RPMI8226 (cell line): ENCODE data around the gene FOXF1.

ENCODE experiments used
- DNase-seq: peaks from one replicate; pipeline ENCODE4 v3.0.0-alpha.2; 2015

Gene FOXF1

DNA sequence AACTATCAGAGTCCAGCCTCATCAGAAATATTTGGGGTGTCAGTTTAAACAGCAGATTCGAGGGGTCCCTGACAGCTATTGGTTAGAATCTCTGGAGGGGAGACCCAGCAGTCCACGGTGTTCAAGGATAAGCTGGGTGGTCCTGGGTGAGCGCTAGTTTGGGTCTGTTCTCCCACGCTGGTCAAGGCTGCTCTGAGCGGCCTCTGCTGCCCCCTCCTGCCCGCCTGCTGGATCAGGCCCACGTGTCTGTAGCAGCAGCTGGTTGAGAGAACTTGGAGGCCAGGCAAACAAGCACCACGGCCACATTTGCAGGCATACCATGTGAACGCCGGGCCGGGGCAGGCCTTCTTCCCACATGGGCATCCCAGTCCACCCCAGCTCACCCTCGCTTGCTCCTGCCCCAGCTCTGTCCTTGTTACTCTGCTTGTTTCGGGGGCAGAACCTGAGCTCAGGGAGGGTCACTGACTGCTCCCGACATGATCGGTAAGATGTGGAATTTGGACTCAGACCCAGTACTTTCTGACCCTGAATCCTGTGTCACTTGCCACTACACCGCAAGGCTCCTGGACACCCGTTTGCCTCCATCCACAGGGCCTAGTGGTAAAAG, 7.4 kb downstream of the FOXF1 start:
- peak; percentile 48 for DNase-seq

DNA sequence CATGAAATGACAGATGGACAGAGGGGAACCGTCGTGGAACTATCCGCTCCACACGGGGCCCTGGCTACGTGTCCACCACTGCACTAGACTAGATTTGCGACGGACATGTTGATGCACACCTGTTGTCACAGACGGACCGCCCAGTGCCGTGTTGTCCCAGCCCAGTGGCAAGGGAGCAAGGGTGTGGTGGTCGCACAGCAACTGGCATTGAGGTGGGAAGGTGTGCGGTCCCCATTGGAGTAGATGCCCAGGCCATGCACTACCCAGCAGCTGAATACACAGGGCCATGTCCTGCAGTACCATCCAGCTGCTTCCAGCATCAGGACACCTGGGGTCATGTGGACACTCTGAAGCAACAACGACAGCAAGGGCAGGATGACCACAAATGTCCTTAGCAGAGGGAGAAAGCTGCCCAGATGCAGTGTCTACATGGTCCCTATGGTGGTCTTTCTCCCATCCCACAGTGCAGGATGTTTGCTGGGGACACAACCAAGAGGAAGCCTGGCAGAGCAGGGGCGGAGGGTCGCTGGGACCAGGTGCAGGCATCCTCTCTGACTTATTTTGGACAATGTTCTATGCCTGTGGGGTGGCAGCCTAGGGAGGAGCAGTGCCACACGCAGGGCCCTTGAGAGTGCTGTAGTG, 8.8 kb downstream of the FOXF1 start:
- DNase-seq, result no peak

DNA sequence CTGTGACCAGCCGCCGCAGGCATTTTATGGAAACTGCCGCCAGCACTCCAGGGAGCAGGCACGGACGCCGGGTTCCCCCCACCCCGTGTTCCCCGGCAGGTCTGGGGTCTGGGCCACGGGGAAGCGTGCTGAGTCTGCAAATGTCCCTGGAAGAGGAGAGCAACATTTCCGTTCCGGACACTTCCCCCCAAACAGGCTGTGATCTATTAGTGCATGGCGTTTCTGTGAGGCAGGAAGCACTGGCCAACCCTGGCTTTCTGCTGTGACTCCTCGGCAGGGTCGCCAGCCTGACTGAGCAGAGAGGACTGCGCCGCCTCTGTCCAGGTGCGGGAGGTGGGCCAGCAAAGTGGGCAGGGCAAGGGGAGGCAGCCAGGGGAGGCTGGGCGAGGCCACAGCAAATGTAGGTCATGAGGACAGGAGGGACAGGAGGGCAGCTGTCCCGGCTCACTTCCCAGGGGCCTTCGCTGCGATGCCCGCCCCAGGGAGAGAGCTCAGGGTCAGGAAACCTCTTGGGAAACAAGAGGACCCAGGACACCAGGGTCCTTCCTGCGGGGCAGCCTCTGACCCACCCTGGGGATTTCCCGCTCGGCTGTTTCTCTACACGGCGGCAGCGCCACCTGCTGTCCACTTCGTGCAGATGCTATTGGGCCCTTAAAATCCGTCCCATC, 9.5 kb downstream of the FOXF1 start:
- peak; percentile 33 for DNase-seq

DNA sequence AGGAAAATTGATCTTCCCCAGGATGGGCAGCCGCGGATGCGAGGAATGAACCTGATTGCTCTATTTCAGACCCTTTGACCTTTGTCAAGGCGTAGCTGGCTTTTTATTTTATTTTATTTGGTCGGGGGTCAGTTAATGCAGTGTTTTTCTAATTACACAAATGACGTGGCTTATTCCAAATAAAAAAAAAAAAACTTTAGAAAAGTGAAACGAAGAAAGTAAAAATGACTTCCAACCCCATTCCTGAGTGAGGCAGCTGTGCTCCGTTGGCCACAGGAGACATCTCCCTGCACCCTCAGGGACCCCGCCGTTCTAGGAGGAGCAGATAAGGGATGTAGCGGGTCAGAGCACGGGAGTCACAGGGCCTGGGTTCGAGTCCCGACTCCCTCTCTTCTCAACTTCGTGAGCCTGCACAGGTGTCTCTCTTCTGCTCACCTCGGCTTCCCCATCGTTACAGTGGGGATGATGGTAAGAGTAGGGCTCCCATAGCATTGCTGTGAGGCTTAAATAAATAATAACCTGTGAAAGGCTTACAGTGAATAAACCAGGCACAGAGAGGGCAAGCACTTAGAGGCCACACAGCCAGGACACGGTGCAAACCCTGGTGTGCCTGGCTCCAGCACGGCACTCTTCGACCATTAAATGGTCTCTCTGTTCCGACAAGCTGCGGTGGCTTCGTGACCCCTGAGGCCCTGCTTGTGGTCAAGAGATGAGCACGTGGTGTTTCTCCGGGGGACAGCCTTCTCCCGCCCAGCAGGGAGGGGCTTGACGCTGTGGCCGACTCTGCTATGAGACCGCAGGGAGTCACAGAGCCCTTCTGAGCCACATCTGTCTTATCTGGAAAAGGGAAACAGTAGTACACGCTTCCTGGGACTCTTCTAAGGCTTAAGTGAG, 10.2 kb downstream of the FOXF1 start:
- no peak for DNase-seq

DNA sequence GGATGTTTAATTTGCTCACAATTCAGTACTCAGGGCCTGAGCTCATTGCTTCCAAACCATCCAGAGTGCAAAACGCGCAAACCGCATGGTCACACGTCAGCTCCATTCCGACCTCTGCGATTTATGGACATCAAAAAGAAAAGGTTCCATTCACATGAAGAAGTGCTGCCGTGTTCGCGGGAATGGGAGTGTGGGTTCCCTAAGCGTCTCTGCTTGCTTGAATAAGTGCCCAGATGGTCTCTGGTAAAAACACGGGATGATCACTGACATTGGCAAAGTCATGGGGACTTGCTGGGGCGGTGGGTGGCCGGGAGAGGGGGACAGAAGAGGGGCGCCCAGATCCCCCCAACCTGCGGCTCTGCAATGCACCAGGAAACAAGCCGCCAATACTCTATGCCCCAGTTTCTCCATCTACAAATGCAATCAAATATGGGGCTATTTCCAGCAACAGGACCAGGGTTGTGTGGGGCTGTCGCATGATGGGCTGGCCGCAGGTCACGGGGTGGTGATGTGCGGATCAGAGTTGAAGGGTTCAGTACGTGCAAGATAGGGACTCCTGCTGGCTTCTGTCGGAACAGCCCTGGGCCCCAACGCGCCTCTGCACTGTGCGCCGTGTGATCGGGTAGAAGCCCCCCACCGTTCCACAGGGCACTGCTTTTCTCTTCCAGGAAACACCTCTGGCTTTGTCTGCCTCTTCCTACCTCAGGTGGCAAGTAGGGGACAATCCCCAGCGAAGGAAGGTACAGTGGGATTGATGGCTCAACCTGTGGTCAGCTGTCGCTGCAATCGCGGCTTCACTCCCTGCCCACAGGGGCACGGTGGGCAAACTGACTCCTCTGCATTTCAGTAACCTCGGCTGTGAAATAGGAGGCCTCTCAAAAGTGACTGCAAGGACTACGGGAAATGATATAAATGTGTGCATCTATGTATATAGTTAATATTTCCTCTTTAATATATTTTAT, 11.2 kb downstream of the FOXF1 start:
- no peak for DNase-seq

DNA sequence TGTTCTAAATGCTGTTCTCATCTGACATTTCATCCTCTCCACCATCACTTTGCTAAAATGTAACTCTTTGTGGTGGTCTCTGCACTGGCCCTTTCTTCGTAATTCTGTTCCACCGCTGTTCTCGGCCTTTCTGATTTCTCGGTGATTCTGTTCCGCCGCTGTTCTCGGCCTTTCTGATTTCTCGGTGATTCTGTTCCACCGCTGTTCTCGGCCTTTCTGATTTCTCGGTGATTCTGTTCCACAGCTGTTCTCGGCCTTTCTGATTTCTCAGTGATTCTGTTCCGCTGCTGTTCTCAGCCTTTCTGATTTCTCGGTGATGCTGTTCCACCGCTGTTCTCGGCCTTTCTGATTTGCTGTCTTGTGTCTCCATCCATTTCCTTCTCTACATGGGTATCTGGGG, 12.3 kb downstream of the FOXF1 start:
- no peak for DNase-seq

DNA sequence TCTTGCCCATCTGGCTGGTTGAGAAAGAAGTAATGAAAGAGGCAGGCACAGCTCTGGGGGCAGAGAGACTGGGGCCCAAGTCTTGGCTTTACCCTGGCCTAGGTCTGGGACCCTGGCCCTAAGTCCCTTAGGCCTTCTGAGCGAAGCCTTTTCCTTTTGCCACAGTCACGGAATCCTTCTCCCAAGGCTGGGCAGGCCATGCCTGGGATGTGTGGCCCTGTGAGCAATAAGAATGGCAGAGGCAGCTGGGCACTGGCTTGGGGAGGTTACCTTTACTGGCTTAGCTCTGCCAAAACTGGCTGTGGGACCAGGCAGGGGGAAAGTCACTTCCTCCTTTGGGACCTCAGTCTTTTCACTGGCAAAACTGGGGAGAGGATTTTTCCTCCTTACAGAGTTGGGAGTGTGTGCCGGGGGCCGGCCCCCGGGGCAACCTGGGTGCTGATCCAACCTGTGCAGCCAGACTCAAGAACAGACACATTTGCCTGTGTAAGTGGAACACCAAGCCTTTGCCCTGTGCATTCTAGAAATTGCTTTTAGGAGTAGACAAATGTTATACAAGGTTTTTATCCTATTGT, 12.9 kb downstream of the FOXF1 start:
- no peak for DNase-seq

DNA sequence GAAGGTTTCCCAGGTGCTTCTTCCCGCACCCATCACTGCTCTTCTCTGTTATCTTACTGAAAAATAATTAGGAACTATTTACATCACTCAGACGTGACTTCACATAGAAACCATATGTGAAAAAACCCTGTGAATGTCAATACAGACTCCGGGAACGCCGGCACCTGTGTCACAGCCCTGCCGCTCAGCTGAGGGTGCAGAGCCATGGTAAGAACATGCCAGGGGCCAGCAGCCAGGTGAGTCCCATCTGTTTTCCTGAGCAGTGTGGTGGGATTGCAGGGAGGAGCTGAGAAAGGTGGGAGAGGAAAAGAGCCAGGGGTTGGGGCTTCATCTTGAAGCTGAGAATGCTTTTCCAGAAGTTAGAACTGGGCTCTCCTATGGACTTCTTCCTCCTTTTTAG, 13.7 kb downstream of the FOXF1 start:
- DNase-seq, result no peak

DNA sequence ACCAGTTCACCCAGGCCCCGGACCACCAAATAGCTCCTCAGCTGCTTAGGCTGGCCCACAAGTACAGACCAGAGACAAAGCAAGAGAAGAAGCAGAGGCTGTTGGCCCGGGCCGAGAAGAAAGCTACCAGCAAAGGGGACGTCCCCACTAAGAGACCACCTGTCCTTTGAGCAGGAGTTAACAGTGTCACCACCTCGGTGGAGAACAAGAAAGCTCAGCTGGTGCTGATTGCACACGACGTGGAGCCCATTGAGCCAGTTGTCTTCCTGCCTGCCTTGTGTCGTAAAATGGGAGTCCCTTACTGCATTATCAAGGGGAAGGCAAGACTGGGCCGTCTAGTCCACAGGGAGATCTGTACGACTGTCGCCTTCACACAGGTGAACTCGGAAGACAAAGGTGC, 15.4 kb downstream of the FOXF1 start:
- no peak for DNase-seq

DNA sequence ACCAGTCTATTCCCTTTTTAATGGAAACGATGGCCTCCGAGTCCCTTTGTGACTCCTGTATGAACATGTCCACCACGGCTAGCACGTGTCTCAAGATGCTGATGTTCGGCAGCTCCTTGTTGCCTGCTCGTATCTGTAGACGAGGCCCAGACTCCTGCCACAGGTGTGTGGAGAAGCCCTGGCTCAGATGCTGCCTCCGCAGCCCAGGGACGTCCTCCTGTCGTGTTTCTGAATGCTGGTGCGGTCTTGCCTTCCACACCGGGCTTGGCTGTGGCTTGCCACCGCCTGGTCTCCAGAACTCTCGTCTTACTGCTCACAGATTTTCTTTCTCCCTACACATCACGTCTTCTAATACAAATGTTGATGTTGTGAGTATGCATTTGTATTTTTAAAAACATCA, 17.0 kb downstream of the FOXF1 start:
- DNase-seq, result no peak

DNA sequence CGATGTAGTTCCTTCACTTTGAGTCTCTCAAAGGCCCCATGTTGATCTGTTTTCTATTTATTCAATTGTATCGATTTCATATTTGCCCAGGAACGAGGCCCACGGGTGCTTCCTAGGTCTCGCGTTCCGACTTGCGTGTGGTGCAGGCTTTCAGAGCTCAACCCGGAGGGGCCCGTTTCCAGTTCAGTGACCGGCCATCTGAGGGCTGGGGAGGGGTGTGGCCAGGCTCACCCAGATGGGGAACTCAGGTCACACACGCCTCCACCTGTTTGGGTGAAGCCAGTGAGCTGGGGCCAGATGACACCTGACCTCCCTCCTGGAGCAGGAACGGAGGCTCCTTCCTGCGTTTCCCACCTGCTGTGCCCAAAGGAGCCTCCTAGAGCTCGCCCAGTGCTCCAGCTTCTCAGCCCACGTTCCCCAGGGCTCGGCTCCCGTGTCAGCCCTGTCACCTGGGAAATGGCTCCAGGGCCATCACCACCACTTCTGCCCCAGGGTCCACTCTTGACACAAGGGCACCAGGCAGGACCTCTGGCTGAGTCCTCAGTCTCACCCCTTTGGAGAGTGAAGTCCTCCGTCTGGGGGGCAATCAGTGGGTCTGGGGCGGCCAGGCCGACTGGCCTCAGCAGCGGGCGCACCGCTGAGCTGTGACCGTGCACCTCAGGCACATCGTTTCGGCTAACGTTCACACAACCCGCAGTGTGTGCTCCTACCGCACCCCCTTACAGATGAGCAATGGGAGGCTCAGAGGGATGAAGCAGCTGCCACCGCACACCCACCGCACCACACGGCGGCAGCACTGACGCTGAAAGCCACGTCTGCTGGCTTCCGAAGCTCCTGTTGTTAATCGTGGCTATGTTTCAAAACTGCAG, 18.0 kb downstream of the FOXF1 start:
- DNase-seq, result no peak

DNA sequence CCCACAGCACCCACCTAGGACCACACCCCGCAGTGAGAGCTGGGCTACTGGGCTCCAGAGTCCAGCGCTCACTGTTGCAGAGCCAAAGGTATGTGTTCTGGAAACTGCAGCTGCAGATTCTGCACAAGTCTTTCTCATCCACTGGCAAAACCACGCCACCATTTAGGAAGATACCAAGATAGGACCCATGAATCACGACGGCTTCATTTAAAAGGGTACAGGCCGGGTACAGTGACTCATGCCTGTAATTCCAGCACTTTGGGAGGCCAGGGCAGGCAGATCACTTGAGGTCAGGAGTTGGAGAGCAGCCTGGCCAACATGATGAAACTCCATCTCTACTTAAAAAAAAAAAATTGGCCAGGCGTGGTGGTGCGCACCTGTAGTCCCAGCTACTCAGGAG, 18.8 kb downstream of the FOXF1 start:
- DNase-seq, result no peak

DNA sequence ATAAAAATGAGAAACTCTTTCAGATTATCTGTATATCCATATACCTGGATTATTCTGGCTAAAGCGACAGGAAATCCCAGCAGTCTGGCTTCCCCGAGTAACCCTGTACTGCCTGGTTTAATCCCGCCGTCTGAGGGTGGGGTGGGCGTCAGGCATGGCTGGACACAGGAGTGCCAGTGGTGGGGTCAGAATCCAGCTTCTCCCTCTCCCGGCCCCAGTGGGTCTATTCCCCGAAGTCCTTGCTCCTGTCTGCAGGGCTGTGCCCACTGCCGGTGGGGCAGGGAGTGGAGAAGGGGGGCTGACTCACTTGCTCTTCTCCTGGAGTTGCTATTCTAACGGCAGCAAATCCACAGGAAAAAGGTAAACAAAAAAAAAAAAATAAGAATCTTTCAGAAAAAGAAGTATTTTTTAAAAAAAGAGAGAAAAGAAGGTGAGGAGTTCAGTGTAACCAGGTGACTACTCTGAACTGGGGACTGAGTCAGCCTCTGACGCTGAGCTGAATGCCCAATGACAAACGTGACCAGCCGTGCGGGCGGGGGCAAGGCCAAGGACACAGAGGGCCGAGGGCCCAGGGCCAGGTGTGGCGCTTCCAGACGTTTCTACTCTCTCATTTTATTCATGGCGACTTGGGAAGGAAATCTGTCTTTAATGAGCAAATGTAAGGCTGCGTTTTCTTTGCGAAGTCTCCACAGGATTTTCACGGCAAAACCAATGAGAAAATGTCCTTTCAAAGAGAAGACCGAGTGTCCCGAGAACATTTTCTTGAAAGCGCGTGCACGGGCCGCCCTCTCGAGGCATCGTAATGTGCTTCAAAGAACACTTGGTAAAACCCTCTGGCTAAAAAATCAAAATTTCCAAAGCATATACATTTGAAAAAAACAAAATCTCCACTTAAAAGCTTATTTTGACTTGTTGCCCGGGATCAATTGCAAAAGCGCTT, 20.2 kb downstream of the FOXF1 start:
- DNase-seq, result no peak

DNA sequence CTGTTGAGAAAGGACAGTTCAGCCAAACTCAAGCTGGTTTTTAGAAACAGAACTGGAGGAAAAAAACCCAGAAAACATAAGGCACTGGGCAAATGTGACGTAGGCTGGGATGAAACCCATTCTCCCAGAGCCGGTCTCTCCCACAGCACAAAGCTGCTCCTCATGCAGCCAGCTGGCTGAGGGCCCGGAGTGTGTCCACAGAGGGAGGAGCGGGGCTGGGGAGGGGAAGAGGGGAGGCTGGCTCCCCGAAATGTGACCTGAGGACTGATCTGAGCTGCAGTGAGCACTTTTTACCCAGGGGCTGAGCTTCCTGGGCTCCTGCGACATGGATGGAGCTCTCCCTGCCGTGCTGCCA, 20.8 kb downstream of the FOXF1 start:
- DNase-seq, result no peak

DNA sequence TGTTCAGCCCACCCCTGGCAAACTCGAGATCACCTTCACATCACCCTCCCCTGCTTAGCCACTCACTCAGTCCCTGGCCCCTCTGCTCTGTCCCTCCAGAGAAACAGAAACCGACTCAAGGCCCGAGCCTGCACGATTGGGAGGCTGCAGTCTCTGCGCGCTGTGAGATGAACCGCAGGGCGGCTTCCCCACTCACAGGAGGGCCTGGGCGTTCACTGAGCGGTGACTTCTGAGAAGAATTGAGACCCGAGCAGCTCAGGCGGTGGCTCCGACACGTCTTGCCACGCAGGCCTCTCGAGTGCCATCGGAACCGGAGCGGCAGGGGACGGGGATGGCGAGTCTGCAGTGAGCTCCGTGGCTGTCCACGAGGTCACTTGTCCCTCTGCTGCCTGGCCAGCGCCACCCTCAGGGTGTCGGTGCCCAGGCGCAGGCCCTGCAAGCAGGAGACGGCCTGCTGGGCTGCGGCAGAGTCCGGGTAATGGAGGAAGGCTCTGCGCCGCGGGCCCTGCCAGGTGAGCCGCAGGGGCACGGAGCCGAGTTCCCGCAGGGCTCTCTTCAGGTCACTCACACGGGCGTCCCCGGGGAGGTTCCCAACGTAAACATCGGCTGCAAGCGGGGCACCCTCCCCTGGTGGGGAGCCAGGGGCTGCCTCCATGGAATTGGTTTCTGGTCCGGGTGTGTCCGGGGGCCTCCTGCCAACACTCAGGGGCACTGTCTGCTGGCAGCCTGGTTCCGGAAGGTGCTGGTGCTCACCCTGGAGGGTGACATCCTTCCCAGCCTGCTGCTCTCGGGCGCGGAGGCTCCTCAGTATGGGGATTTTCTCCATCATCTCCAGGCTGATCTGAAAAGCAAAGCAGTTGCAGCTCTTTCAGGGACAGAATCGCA, 21.6 kb downstream of the FOXF1 start:
- no peak for DNase-seq

DNA sequence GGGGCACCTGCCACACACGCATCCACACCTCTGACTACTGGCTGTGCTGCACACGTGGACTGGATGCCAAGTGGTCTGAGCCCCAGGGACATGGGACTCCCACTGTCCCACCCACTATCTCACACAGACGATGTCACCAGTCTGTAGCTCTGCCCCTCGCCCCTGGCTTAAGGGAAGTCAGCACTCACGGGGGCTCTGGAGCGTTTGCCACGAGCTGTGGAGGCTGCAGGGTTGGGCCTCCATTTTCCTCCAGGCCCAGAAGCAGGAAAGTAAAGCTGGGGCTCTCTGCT, 22.1 kb downstream of the FOXF1 start:
- no peak for DNase-seq

DNA sequence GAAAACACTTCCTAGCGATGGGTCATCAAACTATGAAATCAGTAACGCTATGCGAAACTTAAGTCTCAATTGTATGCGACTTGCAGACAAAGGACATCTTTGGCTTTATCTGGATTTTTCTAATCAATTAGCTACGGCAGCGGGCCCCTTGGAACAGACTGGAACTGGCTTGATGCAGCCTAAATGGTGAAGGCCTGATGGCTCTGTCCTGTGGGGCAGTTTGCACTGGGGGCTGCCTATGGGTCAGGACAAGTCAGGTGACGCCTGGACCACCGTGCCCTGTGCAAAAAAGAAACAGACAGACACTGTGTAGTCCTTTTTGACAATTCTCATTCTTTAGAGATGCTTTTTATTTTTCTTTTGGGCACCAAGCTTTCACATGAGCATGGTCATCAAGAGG, 22.7 kb downstream of the FOXF1 start:
- no peak for DNase-seq

DNA sequence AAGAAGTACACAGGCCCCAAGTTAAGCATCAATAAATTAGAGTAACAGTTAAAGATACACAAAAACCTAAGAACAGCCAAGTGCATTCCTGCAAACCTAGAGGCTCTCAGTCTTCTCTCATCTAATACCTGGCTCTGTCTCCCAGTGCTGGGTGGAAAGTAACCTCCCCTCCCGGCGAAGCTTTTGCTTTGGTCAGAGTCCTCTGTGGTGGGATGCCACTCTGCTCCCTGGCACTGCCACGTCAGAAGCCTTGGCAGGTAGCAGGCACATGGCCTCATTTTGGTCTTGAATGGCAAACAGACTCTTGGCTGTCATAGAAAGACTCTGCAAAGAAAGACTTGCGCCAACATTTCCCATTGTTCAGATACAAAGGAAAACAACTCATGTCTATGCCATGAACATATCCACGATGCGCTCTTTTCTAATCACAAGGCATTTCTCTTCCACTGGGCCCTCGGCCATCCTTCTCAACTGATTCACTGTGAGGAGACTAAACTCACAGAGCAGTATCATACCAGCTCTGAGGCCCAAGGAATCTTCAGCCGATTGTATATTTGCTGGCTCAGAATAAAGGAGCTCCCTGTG, 23.5 kb downstream of the FOXF1 start:
- DNase-seq, result no peak
